Central memory CD8-positive, alpha-beta T cell (primary cell): ENCODE data around the gene APOBEC3H.

Experiments used
- ATAC-seq: fragments of 150-1000 bp; cut with Tn5 transposase; replicated peaks from 2 replicates; pipeline ENCODE4 v1.10.0; 2022; ENCODE audit warnings: mild to moderate bottlenecking, moderate FRiP score, moderate number of reproducible peaks; ENCODE audit not compliant: poor library complexity, severe bottlenecking; ENCODE audit errors: extremely low read depth
- DNase-seq, 2 donors: peaks; one replicate each; pipeline ENCODE4 v3.0.0; 2021; ENCODE audit warnings: low spot score in 2 of 2
- H3K27ac Mint-ChIP-seq: one replicate; pipeline ENCODE4 v1.8.0; 2022; ENCODE audit warnings: low read depth, mild to moderate bottlenecking, moderate library complexity, mixed read lengths
- H3K27me3 Mint-ChIP-seq: one replicate; pipeline ENCODE4 v1.8.0; 2022; ENCODE audit warnings: mixed read lengths
- H3K36me3 Mint-ChIP-seq: one replicate; pipeline ENCODE4 v1.8.0; 2022; ENCODE audit warnings: mild to moderate bottlenecking, moderate library complexity, mixed read lengths; ENCODE audit not compliant: insufficient read depth
- H3K4me1 Mint-ChIP-seq: one replicate; pipeline ENCODE4 v1.8.0; 2022; ENCODE audit warnings: mixed read lengths
- H3K4me3 Mint-ChIP-seq: one replicate; pipeline ENCODE4 v1.8.0; 2022; ENCODE audit warnings: mild to moderate bottlenecking, moderate library complexity, mixed read lengths
- H3K9me3 Mint-ChIP-seq: one replicate; pipeline ENCODE4 v1.8.0; 2022; ENCODE audit warnings: mixed read lengths

APOBEC3H gene

DNA sequence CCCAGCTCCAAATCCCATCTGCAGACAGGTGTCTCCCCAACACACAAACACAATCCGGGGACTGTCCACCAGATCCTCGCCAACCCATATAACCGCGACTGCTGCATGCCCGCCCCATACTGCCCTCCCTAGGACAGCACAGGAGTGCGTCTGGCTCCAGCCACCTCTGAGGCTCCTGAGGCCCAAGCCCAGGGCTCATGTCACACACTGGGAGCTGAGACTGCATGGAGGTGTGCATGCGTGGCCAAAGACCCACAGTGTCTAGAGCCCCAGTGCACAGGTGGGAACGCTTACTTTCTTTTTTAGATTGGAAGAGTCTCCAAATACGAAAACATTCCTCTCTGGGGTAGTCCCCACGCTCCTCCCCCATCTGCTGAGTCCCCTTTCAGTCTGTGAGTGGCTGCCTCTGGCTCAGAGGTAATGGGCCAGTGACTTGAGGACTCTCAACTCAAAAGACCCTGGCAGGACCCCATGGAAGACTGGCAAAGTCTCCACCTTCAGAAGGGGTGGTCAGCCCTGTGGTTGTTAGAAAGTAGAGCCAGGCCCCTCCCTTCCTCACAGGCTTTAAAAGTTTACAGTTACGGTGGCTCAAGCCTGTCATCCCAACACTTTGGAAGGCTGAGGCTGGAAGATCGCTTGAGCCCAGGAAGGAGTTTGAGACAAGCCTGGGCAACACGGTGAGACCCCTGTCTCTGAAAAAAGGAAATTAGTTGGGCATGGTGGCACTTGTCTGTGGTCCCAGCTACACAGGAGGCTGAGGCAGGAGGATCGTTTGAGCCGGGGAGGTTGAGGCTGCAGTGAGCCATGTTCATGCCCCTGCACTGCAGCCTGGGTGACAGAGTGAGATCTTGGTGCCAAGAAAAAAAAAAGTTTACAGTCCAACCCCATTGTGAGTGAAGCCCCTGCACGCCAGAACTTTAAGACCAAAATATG lies 53.1 kb downstream of the APOBEC3H start:
- Mint-ChIP-seq H3K4me1 (peaks cover 51% of the 10 kb centered on the region), H3K4me3 (peak overlapping the region; percentile 95), H3K27ac (peak overlapping the region; percentile 83), H3K36me3 (peaks cover 7% of the 10 kb centered on the region), H3K9me3 (no peaks in the 10 kb centered on the region), H3K27me3 (peaks cover 17% of the 10 kb centered on the region)
- DNase-seq (no peak), ATAC-seq (no peak)

DNA sequence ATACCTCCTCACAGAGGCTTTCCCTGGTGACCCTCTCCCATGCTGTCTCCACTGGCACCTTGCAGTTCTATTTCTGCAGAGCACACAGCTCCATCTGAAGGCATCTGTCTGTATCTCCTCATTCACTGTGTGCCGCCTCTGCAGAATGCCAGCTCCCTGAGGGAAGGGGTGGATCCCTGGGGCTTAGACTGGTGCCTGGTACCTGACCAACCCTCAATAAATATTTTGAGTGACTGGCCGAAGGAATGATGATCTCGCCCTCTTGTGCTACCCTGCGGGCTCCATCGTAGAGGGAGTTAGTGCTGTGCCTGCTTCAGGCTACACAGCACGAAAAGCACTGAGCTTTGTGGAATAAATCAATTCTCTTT lies 53.8 kb downstream of the APOBEC3H start:
- no peak for DNase-seq
- Mint-ChIP-seq H3K27ac (peak overlapping the region; percentile 83), H3K9me3 (no peaks in the 10 kb centered on the region), H3K4me3 (peak overlapping the region; percentile 95), H3K4me1 (peaks cover 50% of the 10 kb centered on the region), H3K36me3 (peaks cover 7% of the 10 kb centered on the region), H3K27me3 (peaks cover 17% of the 10 kb centered on the region)
- no peak for ATAC-seq

- H3K4me3 Mint-ChIP-seq = peak overlapping the region; percentile 95
- H3K36me3 Mint-ChIP-seq = peaks cover 2% of the 10 kb centered on the region
- peak overlapping the region; percentile 83 for H3K27ac Mint-ChIP-seq
- DNase-seq (no peak), ATAC-seq (no peak)
- peaks cover 44% of the 10 kb centered on the region for H3K4me1 Mint-ChIP-seq
- no peaks in the 10 kb centered on the region for H3K9me3 Mint-ChIP-seq
- H3K27me3 Mint-ChIP-seq = peaks cover 17% of the 10 kb centered on the region
Measured at GRCh38 chr22:39151329-39151975, 54.4 kb downstream of the APOBEC3H start.

GRCh38 chr22:39152024-39152510 lies 55.0 kb downstream of the APOBEC3H start:
- no peak for ATAC-seq
- no peaks in the 10 kb centered on the region for H3K36me3 Mint-ChIP-seq
- H3K27ac Mint-ChIP-seq = peak overlapping the region; percentile 83

DNA sequence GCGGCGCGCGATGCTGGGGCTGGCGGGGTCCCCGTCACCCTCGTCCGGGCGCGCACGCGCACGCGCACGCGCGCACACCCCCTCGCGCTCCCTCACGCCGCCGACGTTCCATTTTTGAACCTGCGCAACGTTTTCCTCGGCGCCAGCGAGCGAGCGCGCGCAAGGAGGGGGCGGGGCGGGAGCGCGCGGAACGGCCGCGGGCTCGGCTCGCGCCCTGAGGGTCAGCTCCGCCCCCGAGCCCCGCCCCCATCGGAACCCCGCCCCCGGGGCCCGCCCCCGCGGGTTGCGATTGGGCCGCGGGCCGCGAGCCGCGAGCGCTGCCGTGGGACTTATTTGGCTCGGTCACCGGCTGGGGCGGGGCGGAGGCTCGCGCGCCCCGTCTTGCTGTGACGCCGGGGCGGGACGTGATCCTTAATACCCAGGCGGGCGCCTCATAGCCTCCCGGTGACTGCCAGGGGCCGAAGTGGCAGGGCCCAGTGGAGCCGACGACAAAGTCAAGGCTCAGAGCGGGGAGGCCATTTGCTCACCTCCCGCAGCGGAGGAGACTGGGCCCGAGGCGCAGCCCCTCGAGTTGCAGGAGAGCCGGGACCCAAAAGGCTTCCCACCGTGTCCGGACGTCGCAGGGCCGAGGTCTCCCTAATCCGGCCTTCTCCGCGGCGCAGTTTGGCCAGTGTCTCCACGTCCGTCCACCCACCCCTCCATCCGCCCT lies 55.6 kb downstream of the APOBEC3H start, which contains the start of gene CBX7:
Gene CBX7 (minus strand): TSS at position 170 of the 709 bp plus-strand sequence. CDS start 236 bp downstream, outside the sequence.
- no peaks in the 10 kb centered on the region for H3K36me3 Mint-ChIP-seq
- no peaks in the 10 kb centered on the region for H3K9me3 Mint-ChIP-seq
- DNase-seq (peak; percentile 83 to 90), ATAC-seq (peak; percentile 84)
- H3K4me1 Mint-ChIP-seq = peaks cover 41% of the 10 kb centered on the region
- peak within 1 kb of the TSS; percentile 95 for H3K4me3 Mint-ChIP-seq
- peak within 1 kb of the TSS; percentile 94 for H3K27ac Mint-ChIP-seq
- H3K27me3 Mint-ChIP-seq = peaks cover 17% of the 10 kb centered on the region

More at GRCh38 chr22:39152024-39152510, 55.0 kb downstream of the APOBEC3H start:
- DNase-seq = no peak
- H3K4me3 Mint-ChIP-seq = peak overlapping the region; percentile 95
- H3K4me1 Mint-ChIP-seq = peaks cover 41% of the 10 kb centered on the region
- no peaks in the 10 kb centered on the region for H3K9me3 Mint-ChIP-seq
- H3K27me3 Mint-ChIP-seq = peaks cover 17% of the 10 kb centered on the region

DNA sequence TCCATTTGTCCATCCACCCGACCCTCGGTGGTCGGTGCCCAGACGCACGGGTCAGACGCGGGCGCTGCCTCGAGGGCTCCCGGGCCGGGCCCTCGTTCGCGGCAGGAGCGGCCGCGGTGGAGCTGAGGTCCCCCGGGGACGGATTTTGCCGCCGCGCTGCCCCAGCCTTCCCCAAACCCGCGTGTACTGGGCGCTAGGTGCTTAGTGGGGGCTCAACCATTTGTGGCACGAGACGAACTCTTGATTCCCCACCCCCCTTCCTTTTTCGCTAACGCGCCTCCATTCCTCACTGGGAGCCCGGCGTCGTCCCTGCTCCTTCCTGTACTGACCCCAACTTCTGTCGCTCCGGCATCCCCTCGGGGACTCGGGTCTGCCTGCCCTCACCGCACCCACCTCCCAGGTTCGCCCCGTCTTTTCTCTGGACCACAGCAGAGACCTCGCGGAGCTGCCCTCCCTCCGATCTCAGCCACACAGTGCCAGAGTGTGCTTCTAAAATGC lies 56.2 kb downstream of the APOBEC3H start:
- Mint-ChIP-seq H3K36me3 (no peaks in the 10 kb centered on the region), H3K27ac (peak overlapping the region; percentile 94), H3K27me3 (peaks cover 17% of the 10 kb centered on the region), H3K9me3 (no peaks in the 10 kb centered on the region), H3K4me1 (peaks cover 41% of the 10 kb centered on the region), H3K4me3 (peak overlapping the region; percentile 95)
- DNase-seq (no peak), ATAC-seq (no peak)
